GM11168 (cell line): ENCODE data around the gene GASK1A.
"Not testable (repeated sequence)": the region's sequence is repeated elsewhere in the genome, so short reads cannot be mapped to it uniquely, and the experiment has no call there.

Experiments used
- in situ Hi-C: fragments of 300-500 bp; cut with MboI; formaldehyde crosslinking; loops from one replicate; pipeline ENCODE4 v1.12.0; 2022; ENCODE audit warnings: low sequenced_read_pairs; ENCODE audit not compliant: unreplicated experiment

The GASK1A gene

DNA sequence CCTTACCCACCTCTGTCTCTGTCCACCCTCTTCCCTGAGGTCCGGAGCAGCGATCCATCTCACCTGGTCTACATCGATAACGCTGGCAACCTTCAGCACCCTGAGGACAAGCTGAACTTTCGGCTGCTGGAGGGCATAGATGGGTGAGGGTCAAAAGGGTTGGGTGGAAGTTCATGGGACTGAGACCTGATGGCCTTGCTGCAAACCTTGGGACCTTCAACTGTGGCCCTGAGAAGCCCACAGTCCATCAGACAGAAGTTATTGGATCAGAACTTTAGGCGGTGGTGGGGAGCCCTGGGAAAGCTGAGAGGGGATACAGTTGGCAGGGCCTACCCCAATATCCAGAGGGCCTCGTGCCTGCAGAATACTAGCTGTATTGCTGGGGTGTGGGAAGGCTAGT is 76.3 kb downstream of the GASK1A start:
- in situ Hi-C loops: no loop called here

DNA sequence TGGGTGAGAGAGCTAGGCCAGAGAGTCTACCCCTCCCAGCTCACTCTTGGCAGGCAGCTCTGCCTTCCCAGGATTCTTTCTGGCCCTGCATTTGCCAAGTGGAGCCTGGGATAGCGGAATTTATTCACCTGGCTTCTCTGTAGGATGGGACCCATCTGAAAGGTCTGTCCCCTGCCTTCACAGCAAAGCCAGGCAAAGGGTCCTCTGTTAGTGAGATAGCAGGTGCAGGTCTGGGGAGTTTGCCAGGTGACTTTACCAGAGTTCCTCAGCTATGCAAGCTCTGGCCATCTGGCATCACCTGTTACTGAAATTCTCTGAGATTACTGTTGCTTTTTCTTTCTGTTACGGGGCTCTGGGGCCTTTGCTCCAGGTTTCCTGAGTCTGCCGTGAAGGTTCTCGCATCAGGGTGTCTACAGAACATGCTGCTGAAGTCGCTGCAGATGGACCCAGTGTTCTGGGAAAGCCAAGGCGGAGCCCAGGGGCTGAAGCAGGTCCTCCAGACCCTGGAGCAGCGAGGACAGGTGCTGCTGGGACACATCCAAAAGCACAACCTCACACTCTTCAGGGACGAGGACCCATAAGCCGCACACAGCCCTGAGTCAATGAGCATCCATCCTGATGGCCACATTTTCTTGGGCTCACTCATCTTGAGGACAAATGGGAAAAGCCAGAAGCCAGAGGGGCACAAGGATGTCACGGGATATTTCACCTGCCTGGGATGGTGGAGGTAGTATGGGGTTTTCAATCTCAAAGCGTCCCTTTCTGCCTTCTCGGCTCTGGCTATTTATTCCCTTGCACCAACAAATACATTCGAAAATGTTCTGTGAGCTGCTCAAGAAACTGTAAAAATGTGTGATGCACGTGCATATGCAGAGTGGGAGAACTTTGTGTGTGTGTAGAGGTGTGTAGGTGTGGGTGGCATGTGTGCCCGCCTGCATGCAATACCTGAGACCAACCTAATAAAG is 77.0 kb downstream of the GASK1A start:
- in situ Hi-C loops: no loop called here

DNA sequence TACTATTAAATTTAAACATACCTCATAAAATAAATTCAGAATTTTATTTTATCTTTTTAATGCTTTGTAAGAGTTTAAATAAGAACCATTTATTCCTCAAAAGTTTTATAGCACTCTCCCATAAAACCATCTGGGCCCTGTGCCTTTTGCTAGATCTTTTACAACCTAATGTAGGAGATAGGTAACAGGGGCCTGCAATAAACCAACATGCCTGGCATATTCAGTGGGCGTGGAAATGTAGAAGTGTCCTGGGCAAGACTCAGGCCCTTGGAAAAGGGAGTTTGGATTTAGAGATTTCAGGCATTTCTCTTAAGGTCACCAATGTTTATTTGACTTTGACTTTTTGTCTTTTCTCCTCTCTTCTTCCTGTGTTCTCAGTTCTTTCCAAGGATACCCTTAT is 80.3 kb downstream of the GASK1A start:
- in situ Hi-C loops: no loop called here

DNA sequence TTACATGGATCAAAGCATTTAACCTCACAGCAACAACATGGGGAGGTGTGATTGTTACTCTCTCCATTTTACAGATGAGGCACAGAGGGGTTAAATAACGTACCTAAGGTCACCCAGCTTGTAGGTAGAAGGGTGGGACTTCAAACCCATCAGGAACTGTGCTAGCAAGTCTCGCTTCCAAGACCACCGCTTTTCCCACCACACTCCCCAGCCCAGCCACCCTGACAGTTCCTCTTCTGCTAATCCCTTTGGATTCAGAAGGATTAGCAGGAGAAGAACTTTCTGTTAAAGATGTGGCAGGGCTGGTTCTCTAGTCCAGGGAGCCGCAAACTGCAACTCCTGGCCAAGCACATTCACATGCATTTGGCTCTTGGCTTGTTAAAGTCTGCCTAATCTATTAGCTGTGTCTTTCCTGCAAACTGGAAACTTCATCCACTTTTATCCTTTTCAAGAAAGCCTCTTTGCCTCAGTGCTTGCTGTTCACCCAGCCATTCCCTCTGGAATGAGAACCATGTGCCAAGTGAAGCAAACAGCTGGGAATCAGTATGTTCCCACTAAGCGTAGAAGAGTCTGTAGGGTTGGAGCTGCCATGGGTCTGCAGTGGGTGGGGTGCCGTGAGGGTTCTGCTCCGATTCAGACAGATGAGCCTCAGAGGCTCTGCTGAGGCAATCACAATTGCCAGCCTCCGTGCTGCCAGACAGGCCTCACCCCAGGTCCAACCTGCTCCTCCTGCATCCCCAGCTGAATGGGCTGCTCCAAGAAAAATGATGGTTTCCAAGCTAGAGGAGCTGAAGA is 82.2 kb downstream of the GASK1A start:
- in situ Hi-C loops: no loop called here

DNA sequence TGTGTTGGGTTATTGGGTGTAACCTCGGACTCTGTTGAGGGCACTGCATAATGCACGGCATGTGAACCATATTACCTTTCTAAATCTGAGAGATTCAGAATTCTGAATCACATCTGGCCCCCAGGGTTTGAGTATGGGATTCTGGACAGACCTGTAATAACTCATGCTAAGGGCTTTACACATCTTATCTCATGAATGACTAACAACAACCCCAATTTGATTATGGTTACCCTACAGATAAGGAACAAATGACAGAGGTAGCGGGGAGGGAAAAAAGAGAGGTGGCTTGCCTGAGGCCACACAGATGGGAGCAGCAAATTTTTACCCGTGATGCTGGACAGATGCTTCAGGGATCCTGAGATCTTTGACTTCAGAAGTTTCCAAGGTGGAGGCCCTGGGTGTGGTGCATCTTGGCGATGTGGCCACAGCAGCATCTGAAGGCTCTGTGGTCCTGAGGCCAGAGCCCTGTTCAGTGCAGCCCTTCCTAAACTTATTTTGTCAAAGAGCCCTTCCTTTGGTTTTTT is 83.0 kb downstream of the GASK1A start:
- in situ Hi-C loops: no loop called here

DNA sequence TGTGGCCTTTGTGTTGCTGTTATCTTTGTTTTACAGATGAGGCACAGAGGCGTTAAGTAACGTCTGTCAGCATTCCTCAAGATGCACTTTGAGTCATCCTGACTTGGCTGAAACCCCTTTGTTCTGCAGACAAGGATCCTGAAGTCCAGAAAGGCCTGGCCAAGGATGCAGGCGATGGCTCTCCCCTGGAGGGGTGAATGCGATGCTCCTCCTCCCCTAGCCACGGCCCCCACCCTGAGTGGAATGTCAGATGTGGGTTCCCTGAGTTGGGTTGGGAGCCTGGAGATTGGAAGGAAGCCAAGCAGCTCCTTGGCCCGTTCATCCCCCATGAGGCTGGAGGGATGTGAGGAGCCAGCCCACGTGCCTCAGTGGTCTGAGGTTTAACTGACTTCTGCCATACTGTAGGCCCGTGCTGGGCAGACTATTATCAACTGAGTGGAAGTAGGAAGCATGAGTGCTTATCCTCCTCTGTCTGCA is 83.5 kb downstream of the GASK1A start:
- in situ Hi-C loops: no loop called here

DNA sequence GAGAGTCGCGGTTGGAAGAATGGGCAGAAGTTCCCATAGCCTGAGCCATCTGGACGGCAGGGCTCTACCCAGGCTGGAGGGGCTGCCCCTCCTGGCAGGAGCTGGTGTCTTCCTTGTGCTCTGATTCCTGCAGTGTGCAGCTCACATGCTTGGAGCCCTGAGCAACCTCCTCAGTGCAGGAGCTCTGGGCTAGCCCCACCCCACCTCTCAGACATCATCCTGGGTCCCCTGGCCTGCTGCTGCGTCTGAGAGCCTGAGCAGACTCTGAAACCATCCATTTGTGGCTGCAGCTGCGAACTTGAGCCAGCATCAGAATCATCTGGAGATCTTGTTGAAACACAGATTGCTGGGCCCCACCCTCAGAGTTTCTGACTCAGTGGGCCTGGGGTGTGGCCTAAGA is 84.0 kb downstream of the GASK1A start:
- in situ Hi-C loops: no loop called here

DNA sequence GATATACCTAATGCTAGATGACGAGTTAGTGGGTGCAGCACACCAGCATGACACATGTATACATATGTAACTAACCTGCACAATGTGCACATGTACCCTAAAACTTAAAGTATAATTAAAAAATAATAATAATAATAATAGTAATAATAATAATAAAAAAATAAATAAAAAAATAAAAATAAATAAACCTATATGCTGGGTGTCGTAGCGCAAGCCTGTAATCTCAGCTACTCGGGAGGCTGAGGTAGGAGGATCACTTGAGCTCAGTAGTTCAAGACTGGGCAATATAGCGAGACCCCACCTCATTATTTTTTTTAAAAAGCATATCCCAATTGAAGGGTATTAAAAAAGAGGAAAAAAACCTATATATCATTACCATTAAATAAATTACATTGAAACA is 91.6 kb downstream of the GASK1A start:
- in situ Hi-C loops: not testable (repeated sequence)

DNA sequence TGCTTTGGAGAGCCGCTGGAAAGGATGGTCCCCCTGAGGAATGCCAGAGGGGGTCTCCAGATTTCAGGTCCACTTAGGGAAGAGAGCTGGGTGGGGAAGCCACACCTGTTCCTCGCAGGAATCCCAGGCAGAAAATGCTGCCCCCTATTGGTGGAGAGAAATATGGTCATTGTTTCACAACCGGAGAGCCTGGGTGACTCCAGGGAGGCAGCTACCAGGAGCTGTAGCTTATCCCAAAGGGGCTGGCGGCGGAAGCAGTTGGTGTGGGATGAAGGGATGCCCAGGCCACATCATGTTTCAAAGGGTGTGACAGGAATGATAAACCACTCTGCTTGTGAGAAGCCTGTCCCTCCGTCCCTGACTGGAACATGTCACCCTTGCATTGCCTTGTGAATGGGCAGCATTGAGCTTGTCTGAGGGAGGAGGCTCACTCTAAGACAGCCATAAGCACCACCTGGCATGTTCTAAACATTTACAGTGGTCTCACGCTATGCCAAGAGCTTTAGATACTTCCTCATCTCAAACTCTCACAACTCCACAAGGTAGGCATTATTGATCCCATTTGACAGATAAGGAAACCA is 92.3 kb downstream of the GASK1A start:
- in situ Hi-C loops: no loop called here

DNA sequence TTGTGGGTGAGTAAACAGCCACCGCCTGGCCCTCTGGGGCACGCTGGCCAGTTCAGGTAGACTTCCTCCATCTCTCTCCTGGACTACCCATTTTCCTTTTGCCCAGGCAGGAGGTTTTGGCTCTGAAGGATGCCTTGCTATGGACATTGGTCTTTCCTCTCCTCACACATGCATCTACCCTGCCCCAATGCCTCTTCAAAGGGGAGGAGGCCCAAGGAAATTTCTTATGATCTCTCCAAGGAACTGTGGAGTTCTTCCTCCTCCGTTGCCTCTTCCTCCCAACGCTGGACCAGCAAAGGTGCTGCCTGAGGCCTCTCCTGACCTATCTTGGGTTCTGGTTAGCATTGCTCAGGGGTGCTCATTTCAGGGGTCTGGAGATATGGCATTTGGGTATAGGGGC is 93.2 kb downstream of the GASK1A start:
- in situ Hi-C loops: no loop called here

DNA sequence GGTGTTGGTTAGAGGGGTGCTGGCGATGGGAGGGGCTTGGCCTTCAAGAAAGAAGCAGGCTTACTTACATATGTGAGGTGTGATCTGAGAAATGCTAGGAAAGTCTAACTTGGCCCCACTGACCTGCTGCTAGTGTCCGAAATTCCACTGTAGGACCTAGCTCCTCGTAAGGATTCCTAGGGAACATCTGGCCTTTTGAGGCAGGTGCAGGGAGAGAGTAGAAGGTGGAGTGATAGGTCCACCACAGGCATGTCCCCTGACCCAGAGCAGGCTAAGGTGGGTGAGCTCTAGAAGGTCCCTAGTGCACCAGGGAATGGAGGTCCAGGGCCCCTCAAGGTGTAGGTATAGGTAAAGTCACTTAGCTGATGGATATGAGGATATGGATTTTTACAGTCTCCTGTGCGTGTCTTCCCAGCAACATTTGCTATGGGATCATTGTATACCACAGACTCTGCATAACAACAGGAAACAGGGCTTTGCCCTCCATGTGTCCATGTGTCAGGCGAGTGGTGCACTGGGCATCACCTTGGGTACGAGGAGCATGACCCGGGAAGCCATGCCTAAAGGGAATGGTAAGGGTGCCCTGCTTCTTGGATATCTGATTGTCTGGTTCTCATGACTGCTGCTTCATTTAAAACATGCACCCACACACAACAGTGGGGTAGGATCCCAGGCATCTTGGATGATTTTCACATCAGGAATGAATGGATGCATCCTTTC is 94.2 kb downstream of the GASK1A start:
- in situ Hi-C loops: no loop called here

DNA sequence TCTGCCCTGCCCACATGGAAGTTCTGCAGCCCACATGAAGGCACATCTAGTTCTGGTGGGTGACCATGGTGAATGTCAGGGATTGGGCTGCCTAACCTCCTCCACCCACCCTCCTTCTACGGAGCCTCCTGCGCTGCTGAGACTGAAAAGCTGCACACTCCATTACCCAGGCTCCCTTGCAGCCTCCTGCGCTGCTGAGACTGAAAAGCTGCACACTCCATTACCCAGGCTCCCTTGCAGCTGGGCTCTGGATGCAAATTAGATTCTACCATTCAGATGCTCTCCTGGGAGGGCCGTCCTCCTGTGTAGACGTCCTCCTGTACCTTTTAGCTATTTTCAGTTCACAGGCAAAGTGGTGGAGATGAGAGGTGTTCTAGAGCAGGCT is 94.7 kb downstream of the GASK1A start:
- in situ Hi-C loops: no loop called here

DNA sequence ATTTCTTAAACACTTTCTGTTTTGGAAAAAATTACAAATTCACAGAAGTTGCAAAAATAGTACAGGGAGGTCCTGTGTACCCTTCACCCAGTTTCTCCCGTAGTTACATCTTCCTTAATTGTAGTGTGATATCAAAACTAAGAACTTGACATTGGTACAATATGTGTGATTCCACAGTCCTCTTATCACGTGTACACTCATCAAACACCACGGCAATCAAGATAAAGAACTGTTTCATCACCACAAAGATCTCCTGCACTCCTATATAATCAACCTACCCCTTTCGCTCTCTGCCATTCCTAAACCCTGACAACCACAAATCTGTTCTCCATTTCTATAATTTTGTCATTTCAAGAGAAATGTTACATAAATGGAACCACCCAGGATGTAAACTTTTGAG is 95.4 kb downstream of the GASK1A start:
- in situ Hi-C loops: no loop called here

DNA sequence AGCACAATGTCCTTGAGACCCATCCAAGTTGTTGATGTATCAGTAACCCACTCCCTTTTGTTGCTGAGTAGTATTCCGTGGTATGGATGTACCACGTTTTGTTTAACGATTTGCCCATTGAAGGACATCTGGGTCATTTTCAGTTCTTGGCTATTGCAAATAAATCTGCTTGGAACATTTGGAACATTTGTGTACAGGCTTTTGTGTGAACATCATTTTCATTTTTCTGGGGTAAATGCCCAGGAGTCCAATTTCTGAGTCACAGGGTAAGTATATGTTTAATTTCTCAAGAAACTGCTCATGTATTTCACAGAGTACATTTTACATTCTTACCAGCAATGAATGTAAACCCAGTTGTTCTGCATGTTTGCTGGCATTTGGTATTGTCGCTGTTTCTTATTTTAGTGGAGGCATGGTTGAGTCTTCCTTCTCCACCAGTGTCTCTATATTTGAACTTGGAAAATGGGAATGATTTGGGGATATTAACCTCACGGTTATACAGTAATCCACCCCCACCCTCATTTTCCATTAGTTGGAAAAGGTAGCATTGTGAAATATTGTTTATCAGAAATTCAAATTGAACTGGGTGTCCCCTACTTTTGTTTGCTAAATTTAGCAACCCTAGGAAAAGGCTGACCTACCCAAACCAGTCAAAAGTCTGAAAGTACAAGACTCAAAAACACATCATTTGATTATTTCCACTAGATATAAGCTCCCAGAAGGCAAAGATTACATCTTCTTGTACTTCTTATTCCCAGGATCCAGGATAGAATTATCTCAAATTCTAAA is 96.0 kb downstream of the GASK1A start:
- in situ Hi-C loops: no loop called here

DNA sequence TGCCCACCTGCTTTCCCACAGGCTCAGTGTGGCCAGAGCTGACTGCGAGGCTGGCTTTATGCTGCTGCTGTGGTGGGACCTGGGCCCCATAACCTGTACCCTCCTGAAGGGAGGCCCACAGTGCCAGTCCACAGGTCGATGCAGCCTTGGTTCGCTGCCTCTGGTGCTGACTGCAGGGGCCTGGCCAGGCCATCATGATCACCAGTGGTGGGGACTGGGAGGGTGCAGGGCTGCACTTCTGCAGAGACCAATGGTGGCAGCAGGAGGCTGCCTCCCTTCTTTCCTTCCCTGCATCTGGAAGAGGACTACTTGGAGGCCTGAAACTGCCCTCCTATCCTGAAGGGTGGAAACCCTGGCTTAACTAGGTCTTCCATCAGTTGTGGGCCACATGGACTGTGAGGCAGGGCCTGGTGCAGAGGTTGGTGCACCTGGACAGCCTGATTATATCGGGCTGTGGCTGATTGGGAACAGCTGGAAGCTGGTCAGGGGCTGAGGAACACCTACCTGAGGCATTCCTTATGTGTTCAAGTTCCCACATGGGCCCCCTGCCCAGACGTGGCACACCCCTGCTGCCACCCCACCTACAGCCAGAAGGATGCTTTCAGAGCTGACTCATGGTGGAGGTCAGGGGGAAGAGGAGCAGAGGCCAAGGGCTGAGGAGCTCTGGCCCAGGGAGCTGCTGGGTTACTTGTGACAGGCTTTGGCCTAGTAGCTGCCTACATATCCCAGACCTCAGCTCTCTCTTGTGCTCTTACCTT is 97.0 kb downstream of the GASK1A start:
- in situ Hi-C loops: no loop called here

DNA sequence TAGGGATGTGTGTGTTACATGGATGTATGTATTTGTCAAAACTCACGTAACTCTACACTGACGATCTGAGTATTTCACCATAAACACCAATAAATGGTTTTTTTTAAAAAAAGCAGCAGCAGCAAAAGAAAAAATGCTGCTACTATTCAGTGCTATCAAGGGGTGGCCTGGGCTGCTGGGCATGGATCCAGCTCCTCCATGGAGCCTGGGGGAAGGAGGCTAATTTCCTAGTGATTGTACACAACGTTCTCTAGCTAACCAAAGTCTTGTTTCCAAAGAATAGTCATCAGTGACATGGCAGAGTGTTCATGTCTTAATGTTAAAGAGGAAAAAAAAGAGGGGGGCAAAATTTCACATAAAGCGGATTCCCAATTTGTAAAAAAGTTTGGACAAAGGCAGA is 97.7 kb downstream of the GASK1A start:
- in situ Hi-C loops: no loop called here

DNA sequence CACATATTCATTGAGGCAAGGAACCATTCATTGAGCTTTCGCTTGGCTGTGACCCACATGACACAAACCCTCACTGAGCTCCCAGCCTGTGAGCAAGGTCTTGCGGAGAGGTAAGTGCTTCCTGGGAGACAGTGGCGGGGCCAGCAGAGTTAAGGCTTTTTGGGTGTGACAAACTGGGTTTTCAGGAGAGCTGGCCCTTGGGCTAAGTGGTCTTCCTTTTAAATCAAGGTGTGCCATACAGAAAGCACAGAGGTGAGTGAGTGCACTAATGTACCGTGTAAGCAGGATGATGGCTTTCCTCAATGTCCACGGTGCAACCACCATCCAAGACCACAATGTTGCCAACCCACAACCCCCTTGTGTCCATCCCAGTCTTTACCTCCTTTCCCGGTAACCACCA is 98.2 kb downstream of the GASK1A start:
- in situ Hi-C loops: no loop called here

DNA sequence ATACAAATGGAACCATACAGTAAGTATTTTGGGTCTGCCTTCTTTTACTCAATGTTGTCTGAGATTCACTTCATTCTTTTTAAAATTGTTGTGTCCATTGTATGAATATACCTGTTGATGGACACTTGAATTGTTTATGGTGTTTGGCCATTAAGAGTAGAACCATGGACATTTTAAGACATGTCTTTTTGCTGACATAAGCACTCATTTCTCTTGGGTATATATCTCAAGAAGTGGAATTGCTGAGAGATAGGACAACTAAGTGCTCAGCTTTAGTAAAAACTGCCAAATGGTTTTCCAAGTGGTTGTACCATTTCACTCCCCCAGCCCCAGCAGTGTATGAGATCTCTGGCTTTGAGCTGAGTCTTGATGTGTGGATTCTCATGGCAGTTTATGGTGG is 98.6 kb downstream of the GASK1A start:
- in situ Hi-C loops: no loop called here
